ENCODE data around the gene RNF144A.

DNA sequence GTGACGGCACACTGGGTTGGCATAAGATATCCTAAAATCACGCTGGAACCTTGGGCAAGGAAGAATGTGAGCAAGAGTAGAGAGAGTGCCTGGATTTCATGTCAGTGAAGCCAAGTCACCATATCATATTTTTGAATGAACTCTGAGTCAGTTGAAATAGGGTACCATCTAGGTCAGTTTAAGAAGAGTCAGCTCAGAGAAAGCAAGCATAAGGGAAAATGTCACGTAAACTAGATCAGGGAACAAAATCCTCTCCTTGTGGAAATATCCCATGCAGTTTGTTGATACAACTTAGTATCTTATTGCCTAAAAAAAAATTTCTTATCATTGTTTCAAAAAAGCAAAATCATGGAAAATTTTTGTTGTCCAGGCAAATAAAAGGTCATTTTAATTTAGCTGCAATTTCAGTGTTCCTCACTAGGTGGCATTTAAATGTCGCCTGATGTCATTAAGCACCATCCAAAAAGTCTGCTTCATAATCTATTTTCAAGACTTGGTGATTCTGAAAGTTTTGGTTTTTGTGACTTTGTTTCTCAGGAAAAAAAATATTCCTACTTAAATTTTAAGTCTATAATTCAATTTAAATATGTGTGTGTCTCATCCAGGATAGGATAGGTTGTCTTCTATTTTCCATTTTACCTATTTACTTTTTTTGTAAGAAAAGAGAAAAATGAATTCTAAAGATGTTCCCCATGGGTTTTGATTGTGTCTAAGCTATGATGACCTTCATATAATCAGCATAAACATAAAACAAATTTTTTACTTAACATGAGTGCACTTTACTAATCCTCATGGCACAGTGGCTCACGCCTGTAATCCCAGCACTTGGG lies 20.1 kb upstream of the RNF144A start:
- no peak for TF ChIP-seq EZH2 (IDR thresholded peaks at IDR 0.05; ENCODE audit: insufficient read depth, poor library complexity, severe bottlenecking)
- no peak for TF ChIP-seq EZH2phosphoT487 (IDR thresholded peaks at IDR 0.05; ENCODE audit: insufficient read depth, low read depth)
